ENCODE measurements around the gene SCAMP5.

The SCAMP5 gene

DNA sequence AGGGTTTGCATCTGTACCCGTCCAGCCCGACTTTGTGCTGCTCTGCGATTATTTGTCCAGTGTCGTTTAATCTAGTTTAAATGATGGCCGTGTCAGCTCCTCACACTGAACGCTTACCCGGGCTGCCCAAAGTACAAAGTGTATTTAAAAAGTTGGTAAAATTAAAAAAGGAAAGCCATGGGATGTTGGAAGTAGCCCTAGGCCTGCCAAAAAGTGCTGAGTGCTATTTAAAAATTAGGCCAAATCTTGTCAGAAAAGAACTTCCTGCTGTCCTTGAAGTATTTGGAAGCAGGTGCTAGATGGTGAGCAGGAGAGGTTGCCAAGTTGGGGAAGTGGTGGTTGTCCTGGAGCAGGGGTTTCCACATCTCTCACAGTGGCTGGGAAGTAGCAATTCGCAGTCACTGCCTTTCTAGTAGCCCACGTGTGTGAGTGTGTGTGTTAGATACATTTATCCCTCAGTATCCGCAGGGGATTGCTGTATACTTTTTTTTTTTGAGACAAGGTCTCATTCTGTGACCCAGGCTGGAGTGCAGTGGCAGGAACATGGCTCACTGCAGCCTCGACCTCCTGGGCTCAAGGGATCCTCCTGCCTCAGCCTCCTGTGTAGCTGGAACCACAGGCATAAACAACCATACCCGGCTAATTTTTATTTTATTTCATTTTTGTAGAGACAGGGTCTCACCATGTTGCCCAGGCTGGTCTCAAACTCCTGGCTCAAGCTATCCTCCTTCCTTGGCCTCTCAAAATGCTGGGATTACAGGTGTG lies 28.7 kb downstream of the SCAMP5 start:
- H3K36me3 ChIP-seq (ENCODE audit: control insufficient read depth in 1 of 2, insufficient read depth in 2 of 2, low read length in 2 of 2), result no peaks in the 10 kb centered on the region
- H3K27me3 ChIP-seq (ENCODE audit: low read depth, low read length), result no peaks in the 10 kb centered on the region
- H3K27ac ChIP-seq (ENCODE audit: low read length), result peak overlapping the region; percentile 90
- peak overlapping the region; percentile 85 to 92 for H3K4me3 ChIP-seq (ENCODE audit: low read depth in 1 of 2, low read length in 2 of 2)
- no peaks in the 10 kb centered on the region for H3K9me3 ChIP-seq (ENCODE audit: control insufficient read depth in 1 of 2, low read length in 2 of 2)
- H3K4me1 ChIP-seq (ENCODE audit: control insufficient read depth in 1 of 2, insufficient read depth in 2 of 2, low read length in 2 of 2), result peaks cover 5 to 18% of the 10 kb centered on the region in 2 donors

GRCh38 chr15:75025107-75025506 lies 29.7 kb downstream of the SCAMP5 start:
- Histone ChIP-seq H3K36me3 (ENCODE audit: control insufficient read depth in 1 of 2, insufficient read depth in 2 of 2, low read length in 2 of 2) (no peaks in the 10 kb centered on the region), H3K4me1 (ENCODE audit: control insufficient read depth in 1 of 2, insufficient read depth in 2 of 2, low read length in 2 of 2) (peaks cover 12 to 27% of the 10 kb centered on the region in 2 donors), H3K27ac (ENCODE audit: low read length) (peak overlapping the region; percentile 21), H3K27me3 (ENCODE audit: low read depth, low read length) (no peaks in the 10 kb centered on the region), H3K9me3 (ENCODE audit: control insufficient read depth in 1 of 2, low read length in 2 of 2) (no peaks in the 10 kb centered on the region), H3K4me3 (ENCODE audit: low read depth in 1 of 2, low read length in 2 of 2) (no peak overlapping the region)

DNA sequence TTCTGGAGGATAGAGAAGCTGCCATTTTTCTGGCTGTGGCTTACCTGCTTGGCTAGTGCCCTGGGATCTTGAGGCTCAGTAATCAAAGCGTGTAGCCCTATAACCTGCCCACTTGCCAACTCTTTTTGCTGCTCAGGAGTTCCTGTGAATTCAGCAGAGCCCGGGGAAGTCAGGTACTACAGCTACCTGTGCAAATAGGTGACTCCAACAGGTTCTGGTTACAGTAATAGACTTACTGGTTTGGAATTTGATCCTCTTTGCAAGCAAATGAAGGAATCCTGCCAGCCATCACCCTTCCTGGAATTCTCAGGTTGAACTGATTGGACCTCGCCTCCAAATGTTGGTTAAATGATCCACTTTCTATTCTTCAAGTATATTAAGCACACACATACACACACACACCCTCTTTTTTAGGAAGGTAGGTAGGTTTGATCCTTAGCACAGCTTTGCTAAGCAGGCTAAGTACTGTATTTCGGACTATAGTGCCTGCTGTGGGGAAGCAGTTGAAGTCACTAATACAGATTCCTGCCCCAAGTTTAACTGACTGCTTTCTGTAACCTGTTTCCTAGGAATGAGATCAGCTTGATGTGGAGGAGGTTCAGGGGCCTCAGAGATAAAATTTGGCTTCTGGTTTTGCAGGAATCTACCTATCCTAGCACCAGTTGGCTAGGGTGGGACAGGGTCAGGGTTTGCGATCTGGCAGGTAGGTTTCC lies 30.3 kb downstream of the SCAMP5 start:
- Histone ChIP-seq H3K9me3 (ENCODE audit: control insufficient read depth in 1 of 2, low read length in 2 of 2) (no peaks in the 10 kb centered on the region), H3K4me1 (ENCODE audit: control insufficient read depth in 1 of 2, insufficient read depth in 2 of 2, low read length in 2 of 2) (peaks cover 14 to 29% of the 10 kb centered on the region in 2 donors), H3K27me3 (ENCODE audit: low read depth, low read length) (no peaks in the 10 kb centered on the region), H3K4me3 (ENCODE audit: low read depth in 1 of 2, low read length in 2 of 2) (no peak overlapping the region), H3K36me3 (ENCODE audit: control insufficient read depth in 1 of 2, insufficient read depth in 2 of 2, low read length in 2 of 2) (no peaks in the 10 kb centered on the region), H3K27ac (ENCODE audit: low read length) (peak overlapping the region; percentile 21)

DNA sequence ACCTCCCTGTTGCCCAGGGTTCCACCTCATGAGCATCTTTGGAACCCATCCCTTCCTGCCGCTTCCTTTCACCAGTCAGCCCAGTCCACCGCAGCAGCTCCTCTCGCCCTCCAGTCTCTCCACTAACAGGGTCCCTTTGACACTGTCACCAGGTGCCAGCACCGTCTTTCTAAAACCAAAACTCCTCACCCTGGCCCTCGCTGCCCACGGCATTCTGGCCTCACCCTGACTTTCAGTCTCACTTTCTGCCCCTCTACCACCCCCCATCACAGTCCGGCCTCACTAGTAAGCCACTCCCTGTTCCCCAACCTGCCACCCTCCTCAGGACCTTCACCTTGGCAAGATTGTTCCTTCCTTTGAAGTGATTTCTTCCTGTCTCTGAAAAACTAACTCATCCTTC lies 32.2 kb downstream of the SCAMP5 start:
- no peak overlapping the region for H3K27ac ChIP-seq (ENCODE audit: low read length)
- no peaks in the 10 kb centered on the region for H3K9me3 ChIP-seq (ENCODE audit: control insufficient read depth in 1 of 2, low read length in 2 of 2)
- no peak overlapping the region for H3K4me3 ChIP-seq (ENCODE audit: low read depth in 1 of 2, low read length in 2 of 2)
- peaks cover 16 to 32% of the 10 kb centered on the region in 2 donors for H3K4me1 ChIP-seq (ENCODE audit: control insufficient read depth in 1 of 2, insufficient read depth in 2 of 2, low read length in 2 of 2)
- no peaks in the 10 kb centered on the region for H3K27me3 ChIP-seq (ENCODE audit: low read depth, low read length)
- H3K36me3 ChIP-seq (ENCODE audit: control insufficient read depth in 1 of 2, insufficient read depth in 2 of 2, low read length in 2 of 2), result no peaks in the 10 kb centered on the region

- Histone ChIP-seq H3K4me3 (ENCODE audit: low read depth in 1 of 2, low read length in 2 of 2) (no peak overlapping the region), H3K4me1 (ENCODE audit: control insufficient read depth in 1 of 2, insufficient read depth in 2 of 2, low read length in 2 of 2) (peaks cover 16 to 32% of the 10 kb centered on the region in 2 donors), H3K9me3 (ENCODE audit: control insufficient read depth in 1 of 2, low read length in 2 of 2) (no peaks in the 10 kb centered on the region), H3K36me3 (ENCODE audit: control insufficient read depth in 1 of 2, insufficient read depth in 2 of 2, low read length in 2 of 2) (no peaks in the 10 kb centered on the region), H3K27me3 (ENCODE audit: low read depth, low read length) (no peaks in the 10 kb centered on the region), H3K27ac (ENCODE audit: low read length) (no peak overlapping the region)
Measured at GRCh38 chr15:75028991-75029377, 33.6 kb downstream of the SCAMP5 start.

DNA sequence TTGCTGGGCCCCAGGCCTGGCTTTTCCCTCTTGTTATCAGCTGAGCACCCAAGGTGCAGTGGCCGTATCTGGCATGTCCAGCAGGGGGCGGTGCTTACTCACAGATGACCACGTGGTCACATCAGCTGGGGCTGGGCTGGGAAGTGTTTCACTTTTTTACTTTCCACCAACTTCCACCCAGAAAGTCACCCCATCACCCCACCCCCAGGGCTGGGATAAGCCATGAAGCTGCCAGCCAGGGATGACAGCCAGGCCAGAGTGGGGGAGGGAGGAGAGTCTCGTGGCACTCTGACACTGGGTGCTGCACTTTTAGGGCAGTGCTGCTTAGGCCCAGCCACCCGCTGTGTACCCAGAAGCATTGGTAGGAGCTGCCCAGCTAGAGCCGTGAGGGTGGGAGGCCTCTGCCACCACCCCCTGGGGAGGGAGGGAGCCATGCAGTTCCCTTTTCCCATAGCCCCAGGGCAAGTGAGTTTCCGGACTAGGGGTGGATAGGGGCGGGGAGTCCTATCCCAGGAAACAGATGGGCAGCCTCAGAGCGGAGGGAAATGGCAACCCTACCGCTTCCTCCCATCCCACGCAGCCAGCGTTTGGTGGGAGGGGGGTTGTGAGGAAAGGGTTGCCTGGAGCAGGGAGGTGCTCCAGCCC lies 34.1 kb downstream of the SCAMP5 start:
- no peaks in the 10 kb centered on the region for H3K27me3 ChIP-seq (ENCODE audit: low read depth, low read length)
- peaks cover 16 to 27% of the 10 kb centered on the region in 2 donors for H3K4me1 ChIP-seq (ENCODE audit: control insufficient read depth in 1 of 2, insufficient read depth in 2 of 2, low read length in 2 of 2)
- H3K9me3 ChIP-seq (ENCODE audit: control insufficient read depth in 1 of 2, low read length in 2 of 2), result no peaks in the 10 kb centered on the region
- peak overlapping the region; percentile 77 for H3K27ac ChIP-seq (ENCODE audit: low read length)
- H3K4me3 ChIP-seq (ENCODE audit: low read depth in 1 of 2, low read length in 2 of 2), result peak overlapping the region; percentile 37 to 52
- H3K36me3 ChIP-seq (ENCODE audit: control insufficient read depth in 1 of 2, insufficient read depth in 2 of 2, low read length in 2 of 2), result no peaks in the 10 kb centered on the region

GRCh38 chr15:75030023-75030413 lies 34.7 kb downstream of the SCAMP5 start:
- Histone ChIP-seq H3K36me3 (ENCODE audit: control insufficient read depth in 1 of 2, insufficient read depth in 2 of 2, low read length in 2 of 2) (no peaks in the 10 kb centered on the region), H3K4me1 (ENCODE audit: control insufficient read depth in 1 of 2, insufficient read depth in 2 of 2, low read length in 2 of 2) (peaks cover 16 to 21% of the 10 kb centered on the region in 2 donors), H3K27ac (ENCODE audit: low read length) (peak overlapping the region; percentile 77), H3K4me3 (ENCODE audit: low read depth in 1 of 2, low read length in 2 of 2) (peak overlapping the region in 1 of 2 donors; percentile 52), H3K27me3 (ENCODE audit: low read depth, low read length) (no peaks in the 10 kb centered on the region), H3K9me3 (ENCODE audit: control insufficient read depth in 1 of 2, low read length in 2 of 2) (no peaks in the 10 kb centered on the region)

DNA sequence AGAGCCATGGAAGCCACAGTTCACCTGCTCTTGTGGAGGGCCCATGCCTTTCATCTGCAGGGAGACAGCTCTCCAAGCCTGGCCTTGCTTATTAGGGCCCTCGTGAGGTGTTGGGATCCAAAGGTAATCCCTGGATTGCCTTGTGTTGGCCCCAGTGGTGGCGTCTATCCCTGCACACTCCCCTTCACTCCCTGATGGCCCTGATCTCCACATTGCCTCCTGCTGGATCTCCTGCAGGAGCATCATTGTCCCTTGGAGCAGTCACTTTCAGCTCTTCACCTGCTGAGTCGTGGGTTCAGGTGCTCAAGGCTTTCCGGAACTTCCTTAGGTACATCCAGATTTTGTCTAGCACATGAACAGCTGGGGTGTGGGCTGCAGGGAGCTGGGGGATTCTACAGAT lies 35.1 kb downstream of the SCAMP5 start:
- Histone ChIP-seq H3K4me1 (ENCODE audit: control insufficient read depth in 1 of 2, insufficient read depth in 2 of 2, low read length in 2 of 2) (peaks cover 16 to 19% of the 10 kb centered on the region in 2 donors), H3K9me3 (ENCODE audit: control insufficient read depth in 1 of 2, low read length in 2 of 2) (no peaks in the 10 kb centered on the region), H3K36me3 (ENCODE audit: control insufficient read depth in 1 of 2, insufficient read depth in 2 of 2, low read length in 2 of 2) (no peaks in the 10 kb centered on the region), H3K27me3 (ENCODE audit: low read depth, low read length) (no peaks in the 10 kb centered on the region), H3K4me3 (ENCODE audit: low read depth in 1 of 2, low read length in 2 of 2) (no peak overlapping the region), H3K27ac (ENCODE audit: low read length) (peak overlapping the region; percentile 77)

DNA sequence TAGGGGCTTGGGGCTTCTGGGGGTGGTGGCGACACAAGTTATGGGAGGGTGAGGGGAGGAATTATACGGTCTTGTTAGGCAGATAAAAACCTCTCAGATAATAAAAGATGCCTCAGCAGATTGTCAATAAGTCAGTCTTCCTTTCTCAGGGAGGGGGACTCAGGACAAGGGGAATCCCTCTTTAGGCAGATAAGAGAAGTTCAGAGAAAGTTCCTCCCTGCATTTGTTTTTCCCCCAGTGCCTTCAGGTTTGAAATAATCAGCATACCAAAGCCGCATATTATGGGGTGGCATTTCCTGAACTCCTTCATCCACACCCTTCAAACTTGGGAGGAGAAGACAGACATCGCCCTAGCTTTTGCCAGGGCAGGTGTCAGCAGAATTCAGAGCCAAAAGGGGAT lies 36.5 kb downstream of the SCAMP5 start:
- Histone ChIP-seq H3K36me3 (ENCODE audit: control insufficient read depth in 1 of 2, insufficient read depth in 2 of 2, low read length in 2 of 2) (peaks cover 0 to 1% of the 10 kb centered on the region in 2 donors), H3K27ac (ENCODE audit: low read length) (no peak overlapping the region), H3K9me3 (ENCODE audit: control insufficient read depth in 1 of 2, low read length in 2 of 2) (no peaks in the 10 kb centered on the region), H3K4me3 (ENCODE audit: low read depth in 1 of 2, low read length in 2 of 2) (no peak overlapping the region), H3K27me3 (ENCODE audit: low read depth, low read length) (no peaks in the 10 kb centered on the region), H3K4me1 (ENCODE audit: control insufficient read depth in 1 of 2, insufficient read depth in 2 of 2, low read length in 2 of 2) (peaks cover 13 to 19% of the 10 kb centered on the region in 2 donors)

DNA sequence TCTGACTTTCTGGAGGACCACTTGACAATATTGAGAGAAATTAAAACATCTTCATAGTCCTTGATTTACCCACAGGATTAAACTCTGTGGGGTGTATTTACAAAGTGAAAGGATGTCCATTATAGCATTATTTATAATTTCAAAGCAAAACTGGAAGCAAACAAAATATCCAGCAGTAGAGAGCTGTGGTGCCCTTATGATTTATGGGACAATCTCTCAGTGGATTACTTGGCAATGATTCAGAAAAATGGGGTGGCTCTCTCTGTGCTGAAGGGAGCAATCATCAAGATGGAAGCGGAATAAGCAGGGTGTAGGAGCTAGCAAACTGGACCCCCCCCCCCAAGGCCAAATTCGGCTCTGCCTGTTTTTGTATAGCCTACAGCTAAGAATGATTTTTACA lies 37.0 kb downstream of the SCAMP5 start:
- Histone ChIP-seq H3K4me3 (ENCODE audit: low read depth in 1 of 2, low read length in 2 of 2) (no peak overlapping the region), H3K27ac (ENCODE audit: low read length) (no peak overlapping the region), H3K4me1 (ENCODE audit: control insufficient read depth in 1 of 2, insufficient read depth in 2 of 2, low read length in 2 of 2) (peaks cover 13 to 19% of the 10 kb centered on the region in 2 donors), H3K27me3 (ENCODE audit: low read depth, low read length) (no peaks in the 10 kb centered on the region), H3K36me3 (ENCODE audit: control insufficient read depth in 1 of 2, insufficient read depth in 2 of 2, low read length in 2 of 2) (peaks cover 0 to 5% of the 10 kb centered on the region in 2 donors), H3K9me3 (ENCODE audit: control insufficient read depth in 1 of 2, low read length in 2 of 2) (no peaks in the 10 kb centered on the region)

DNA sequence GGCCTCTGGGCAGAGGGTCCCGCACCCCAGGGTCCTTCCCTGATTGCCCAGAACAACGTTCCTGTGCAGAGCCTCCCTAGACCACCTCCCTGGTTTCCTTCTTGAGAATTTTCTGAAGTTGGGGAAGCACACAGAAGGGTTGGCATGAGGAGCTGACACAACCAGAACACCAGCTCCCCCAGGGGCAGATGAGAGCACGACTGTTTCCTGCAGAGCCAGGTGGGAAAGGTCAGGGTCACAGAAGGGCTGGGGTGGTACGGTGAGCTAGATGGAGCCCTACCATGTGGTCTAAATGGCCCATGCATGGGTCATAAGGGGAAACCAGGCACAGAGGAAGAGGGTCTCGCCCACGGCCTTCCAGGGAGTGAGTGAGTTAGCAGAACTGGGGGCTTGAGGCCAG lies 38.4 kb downstream of the SCAMP5 start:
- Histone ChIP-seq H3K27ac (ENCODE audit: low read length) (no peak overlapping the region), H3K4me1 (ENCODE audit: control insufficient read depth in 1 of 2, insufficient read depth in 2 of 2, low read length in 2 of 2) (peaks cover 13 to 17% of the 10 kb centered on the region in 2 donors), H3K27me3 (ENCODE audit: low read depth, low read length) (no peaks in the 10 kb centered on the region), H3K9me3 (ENCODE audit: control insufficient read depth in 1 of 2, low read length in 2 of 2) (no peaks in the 10 kb centered on the region), H3K4me3 (ENCODE audit: low read depth in 1 of 2, low read length in 2 of 2) (no peak overlapping the region), H3K36me3 (ENCODE audit: control insufficient read depth in 1 of 2, insufficient read depth in 2 of 2, low read length in 2 of 2) (peaks cover 0 to 5% of the 10 kb centered on the region in 2 donors)
